GM19455 (cell line): ENCODE results near the gene DBNDD2.

Source experiments
- ATAC-seq: cut with Tn5 transposase; IDR thresholded peaks from one replicate; pipeline ENCODE4 v1.9.1; 2021; ENCODE audit not compliant: unreplicated experiment

Gene DBNDD2

DNA sequence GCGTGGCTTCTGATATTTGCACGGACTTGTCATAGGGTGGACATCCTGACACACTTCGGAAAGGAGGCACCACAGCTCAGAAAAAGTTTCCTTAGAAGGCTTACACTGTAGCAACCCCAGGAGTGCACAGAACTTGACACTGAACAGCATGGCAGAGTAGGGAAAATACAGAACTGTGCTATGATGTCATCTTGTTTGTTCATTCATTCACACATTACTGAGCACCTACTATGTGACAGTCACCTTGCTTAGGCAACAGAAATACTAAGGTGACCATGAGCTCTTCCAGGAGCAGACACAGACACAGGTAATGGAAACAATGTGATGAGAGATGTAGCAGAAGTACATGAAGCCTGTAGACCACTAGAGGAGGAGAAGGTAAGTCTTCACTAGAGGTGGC, 5.4 kb downstream of the DBNDD2 start:
- no peak for ATAC-seq

DNA sequence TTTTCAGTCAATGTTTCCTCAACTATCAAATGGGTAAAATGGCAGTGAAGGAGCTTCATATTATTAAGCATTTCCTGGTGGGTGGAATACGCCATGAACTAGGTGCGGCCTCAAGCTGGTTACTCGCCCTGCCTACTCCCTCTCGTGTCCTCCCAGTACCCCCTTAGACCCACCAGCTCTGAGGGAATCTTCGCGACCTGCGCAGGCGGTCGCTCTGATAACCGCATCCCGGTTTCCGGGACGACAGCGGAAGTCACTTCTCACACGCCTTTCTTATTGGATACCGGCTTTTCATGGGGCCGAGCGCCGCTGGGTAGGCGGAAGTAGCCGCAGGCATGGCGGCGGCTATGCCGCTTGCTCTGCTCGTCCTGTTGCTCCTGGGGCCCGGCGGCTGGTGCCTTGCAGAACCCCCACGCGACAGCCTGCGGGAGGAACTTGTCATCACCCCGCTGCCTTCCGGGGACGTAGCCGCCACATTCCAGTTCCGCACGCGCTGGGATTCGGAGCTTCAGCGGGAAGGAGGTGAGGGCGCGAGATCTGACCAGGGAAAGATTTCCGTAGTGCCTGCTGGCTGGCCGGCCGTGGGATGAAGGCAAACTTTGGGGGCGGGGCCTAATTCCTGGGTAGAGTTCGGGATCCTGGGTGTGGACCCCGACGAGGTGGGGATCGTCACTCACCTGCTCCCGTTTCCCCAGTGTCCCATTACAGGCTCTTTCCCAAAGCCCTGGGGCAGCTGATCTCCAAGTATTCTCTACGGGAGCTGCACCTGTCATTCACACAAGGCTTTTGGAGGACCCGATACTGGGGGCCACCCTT, 7.9 kb downstream of the DBNDD2 start, which contains the start of gene PIGT:
Gene PIGT, plus strand, starts transcription at position 320 of the 816 bp plus-strand sequence. Its CDS starts 16 bp downstream, at position 336.
- peak; percentile 93 for ATAC-seq

DNA sequence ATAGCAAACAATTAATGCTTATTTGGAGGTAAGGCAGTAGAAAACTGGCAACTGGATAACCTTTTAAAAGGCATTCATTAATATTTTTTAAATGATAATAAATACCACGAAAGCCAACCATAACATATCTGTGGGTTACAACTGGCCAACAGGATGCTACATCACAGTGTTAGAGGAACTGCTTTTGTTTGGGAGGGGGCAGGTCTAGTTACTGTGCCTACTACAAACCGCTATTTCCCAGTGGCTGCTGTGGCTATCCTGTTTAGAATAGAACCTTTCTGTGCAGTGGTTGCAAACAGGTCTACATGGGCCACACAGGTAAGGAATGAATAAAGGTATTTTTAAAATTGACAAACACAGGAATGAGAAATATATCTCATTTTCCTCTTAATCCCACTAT, 8.8 kb downstream of the DBNDD2 start:
- no peak for ATAC-seq

DNA sequence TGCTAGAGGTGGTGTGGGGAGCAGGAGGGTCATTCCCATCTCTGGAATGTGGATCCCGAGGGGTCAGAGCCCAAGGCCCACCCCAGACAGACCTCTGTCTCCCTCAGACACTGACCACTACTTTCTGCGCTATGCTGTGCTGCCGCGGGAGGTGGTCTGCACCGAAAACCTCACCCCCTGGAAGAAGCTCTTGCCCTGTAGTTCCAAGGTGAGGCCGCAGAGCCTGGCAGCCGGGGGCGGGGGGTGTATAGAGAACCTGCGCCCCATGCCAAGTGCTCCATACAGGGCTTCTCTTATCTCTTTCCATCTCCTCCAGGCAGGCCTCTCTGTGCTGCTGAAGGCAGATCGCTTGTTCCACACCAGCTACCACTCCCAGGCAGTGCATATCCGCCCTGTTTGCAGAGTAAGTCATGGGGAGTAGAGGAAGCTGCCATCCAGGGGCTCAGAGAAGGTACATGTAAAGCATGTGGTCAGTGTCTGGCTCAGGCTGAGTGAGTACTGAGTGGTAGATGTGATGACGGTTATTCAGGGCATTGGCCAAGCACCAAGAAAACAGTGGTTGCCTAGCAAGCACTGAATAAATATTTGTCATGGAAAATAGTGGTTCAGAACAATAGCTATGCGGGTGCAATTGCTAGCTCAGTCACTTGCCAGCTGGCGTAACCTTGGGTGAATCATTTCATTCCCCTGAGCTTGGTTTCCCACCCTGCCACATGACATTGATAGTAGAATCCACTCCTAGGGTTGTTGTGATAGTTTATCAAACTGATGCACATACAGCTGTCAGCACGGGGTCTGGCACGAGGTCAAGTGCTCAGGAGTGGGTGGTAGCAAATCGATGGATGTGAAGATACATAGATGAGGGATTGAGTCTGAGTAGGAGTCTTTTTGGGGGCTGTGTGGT, 11.4 kb downstream of the DBNDD2 start:
- ATAC-seq: peak; percentile 51

DNA sequence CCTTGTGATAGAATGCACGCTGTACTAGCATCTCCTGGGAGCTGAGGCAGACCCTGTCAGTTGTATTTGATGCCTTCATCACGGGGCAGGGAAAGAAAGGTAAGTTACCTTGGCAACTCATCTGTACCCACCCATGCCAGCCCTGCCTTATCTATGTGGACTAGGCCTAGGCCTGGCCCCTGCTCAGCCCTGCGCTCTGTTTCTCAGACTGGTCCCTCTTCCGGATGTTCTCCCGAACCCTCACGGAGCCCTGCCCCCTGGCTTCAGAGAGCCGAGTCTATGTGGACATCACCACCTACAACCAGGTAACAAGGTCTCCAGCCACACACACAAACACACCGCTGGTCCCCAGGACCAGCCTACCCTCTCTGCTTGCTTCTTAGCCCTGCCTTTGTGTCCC, 12.0 kb downstream of the DBNDD2 start:
- ATAC-seq: no peak

DNA sequence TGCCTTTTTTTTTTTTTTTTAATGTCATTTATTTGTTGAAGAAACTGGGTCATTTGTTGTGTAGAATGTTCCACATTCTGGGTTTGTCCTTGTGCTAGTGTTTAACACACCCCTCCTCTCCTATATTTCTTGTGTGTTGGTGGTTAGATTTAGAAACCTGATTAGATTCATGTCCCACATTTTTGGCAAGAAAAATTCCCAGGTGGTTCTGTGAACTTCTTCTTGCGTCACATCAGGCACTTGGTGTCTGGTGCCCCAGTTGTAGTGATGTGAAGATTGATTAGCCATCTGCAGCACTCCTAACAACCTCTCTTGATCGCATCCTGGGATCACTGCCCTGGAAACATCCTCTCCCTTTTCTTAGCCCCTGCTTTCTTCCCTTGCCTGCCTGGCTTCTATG, 15.6 kb downstream of the DBNDD2 start:
- no peak for ATAC-seq

DNA sequence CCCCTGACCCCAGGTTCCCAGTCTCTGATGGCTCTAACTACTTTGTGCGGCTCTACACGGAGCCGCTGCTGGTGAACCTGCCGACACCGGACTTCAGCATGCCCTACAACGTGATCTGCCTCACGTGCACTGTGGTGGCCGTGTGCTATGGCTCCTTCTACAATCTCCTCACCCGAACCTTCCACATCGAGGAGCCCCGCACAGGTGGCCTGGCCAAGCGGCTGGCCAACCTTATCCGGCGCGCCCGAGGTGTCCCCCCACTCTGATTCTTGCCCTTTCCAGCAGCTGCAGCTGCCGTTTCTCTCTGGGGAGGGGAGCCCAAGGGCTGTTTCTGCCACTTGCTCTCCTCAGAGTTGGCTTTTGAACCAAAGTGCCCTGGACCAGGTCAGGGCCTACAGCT, 17.5 kb downstream of the DBNDD2 start:
- ATAC-seq: no peak

DNA sequence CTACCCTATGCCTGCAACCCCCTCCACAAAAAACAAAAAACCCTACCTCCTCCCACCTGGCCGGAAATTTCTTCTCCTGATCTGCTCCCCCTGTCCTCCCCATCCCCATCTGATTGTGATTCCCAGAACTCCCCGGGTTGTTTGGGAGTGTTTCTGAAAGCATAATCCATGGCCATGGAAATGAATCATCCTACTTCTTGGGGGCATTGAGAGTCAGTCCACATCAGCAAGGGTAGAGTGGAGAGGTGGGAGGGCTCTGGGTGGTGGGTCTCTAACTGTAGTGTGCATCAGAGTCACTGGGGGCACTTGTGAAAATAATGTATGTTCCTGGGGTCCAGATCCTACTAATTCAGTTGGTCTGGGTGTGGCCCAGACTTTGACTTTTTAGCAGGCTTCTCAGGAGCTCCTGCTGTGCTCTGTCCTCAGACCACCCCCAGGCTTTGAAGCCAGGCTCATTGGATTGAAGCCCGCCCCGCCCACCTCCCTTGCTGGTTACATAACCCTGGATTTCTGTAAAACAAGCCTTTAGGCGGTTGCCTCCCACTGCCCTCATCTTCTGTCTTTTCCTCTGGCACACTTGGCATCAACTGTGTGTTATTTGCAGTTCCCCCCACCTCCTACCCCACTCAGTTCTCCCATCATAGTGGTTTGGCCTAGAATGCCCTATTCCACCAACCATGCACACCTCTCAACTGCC, 18.4 kb downstream of the DBNDD2 start:
- no peak for ATAC-seq

DNA sequence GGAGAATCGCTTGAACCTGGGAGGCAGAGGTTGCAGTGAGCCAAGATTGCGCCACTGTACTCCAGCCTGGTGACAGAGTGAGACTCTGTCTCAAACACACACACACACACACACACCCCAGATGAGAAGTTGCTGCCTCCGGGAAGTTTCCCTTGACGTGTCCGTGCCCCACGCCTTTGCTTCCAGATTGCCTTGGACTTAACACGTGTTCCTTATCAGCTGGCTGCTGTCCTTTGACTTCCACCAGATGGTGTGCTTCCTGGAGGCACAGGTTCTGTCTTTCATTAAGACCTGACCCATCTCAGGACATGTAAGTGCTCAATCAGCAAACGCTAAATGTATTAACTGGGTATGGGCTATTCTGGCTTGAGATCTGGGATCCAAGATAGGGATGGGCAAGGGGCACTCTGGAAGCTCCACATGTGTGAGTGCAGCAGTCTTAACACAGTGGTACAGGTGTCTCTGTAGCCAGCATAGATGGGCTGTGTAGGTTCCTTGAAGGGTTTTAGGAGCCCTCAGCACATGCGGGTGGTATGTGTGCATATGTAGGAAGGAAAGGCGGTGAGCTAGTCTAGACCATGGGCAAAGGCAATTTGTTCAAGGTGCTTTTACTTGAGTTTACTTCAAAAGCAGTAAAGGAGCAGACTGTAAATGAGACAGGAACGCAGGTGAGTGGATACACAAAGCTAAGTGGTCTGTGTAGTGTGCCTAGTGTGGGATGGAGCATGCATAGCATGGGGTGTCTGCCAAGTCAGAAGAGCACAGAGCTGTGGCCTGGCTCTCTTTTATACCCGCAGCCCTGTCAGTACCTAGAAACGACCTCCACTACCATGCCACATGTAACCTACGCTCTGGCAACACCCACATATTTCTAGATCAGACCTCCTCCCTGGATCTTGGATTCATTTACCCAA, 19.4 kb downstream of the DBNDD2 start:
- no peak for ATAC-seq

DNA sequence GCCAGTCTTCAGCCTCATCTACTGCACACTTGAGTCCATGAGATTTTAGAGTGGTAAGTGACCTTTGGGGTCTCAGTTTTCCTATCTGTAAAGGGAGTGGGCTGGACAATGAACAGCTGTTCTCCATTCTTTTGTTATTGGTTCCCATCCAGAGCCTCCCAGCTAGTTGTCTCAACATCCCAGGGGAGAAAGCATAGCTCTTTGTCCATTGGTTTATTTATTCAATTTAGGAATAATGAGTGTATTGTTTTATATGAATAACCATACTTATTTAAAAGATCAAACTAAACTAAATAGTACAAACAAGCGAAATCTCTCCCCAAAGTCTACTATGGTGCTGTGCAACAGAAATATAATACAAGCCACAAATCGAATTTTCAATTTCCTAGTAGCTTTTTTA, 21.5 kb downstream of the DBNDD2 start:
- no peak for ATAC-seq

DNA sequence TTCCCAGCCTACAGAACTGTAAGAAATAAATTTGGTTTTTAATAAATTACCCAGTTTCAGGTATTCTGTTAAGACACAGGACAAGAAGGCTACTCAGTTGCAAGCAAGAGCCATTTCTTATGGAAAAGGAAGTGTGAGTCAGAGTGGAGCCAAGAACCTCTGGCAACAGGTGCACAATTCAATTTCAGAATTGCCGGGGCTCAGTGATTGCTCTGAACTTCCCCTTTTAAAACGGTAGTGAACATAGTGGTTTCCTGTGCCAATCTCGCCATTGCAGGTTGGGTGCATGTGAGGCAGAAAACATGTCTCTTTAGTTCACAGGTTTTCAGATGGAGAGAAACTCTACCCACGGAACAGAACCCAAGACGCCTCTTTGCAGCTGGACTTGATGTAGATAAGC, 24.2 kb downstream of the DBNDD2 start:
- ATAC-seq: peak; percentile 67

DNA sequence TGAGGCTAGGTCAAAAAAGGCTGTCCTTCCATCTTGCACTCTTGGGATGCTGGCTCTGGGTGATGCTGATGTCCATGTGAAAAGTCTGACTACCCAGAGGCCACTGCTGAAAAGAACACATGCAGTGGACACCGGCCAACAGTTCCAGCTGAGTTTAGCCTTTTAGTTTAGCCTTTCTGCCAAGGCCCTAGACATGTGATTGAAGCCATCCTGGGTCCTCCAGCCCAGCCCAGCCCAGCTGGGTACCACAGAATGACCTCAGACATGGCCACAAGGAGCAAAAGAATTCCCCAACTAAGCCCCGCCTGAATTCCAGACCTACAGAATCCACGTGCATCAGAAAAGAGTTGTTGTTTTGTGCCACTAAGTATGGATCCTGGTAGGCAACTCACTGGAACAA, 25.2 kb downstream of the DBNDD2 start:
- no peak for ATAC-seq

DNA sequence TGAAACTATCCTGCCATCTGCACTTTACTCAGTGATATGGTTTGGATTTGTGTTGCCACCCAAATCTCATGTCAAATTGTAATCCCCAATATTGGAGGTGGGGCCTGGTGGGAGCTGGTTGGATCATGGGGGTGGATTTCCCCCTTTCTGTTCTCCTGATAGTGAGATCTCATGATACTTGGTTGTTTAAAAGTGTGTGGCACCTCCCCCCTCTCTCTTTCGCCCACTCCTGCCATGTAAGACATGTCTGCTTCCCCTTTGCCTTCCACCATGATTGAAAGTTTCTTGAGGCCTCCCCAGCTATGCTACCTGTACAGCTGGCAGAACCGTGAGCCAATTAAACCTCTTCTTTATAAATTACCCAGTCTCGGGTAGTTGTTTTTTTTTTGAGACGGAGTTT, 25.9 kb downstream of the DBNDD2 start:
- ATAC-seq: no peak

DNA sequence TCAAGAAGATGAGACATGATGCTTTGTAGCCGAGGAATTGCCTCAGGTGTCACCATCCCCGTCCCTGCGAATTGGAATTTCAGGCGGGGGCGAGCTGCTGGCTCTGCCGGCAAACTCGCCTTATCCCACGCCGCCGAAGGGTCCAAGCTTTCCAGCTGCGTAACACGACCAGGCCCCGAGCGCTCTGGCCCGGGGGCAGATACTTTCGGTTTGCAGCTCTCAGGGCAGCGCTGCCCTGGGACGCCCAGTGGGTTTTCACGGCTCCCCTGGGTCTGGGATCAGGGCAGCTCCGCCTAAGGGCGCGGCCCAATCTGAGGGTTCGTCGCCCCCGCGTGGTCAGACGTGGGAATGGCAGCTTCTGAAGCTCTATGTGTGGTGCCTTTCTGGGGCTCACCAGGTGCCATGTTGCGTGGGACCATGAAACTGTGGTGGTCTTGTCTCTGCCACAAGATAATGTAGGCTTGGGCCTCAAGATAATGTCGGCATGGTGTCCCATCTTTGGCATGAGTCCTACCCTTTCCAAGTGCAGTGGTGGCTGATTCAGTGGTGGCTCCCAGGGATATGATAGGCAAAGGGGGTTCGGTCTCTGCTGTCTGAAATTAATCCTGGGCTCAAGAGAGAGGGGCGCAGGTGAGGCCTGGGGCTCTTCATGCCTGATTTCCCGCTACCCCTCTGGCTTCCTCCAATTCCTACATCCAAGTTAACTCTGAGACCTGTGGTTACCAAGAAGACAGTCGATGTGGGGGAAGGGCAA, 28.8 kb downstream of the DBNDD2 start:
- peak; percentile 65 for ATAC-seq

DNA sequence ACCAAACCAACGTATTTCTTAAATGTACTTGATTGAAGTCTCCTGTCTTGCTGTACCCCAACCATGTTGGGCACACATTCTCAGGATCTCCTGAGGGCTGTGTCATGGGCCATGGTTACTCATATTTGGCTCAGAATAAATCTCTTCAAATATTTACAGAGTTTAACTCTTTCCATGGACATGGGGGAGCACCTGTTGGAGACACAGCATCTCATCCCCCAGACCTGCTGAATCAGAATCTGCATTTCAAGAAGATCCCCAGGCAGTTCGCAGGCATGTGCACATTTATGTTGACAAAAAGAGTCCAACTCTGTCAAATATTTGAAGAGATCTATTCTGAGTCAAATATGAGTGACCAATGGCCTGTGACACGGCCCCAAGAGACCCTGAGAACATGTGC, 32.3 kb downstream of the DBNDD2 start:
- ATAC-seq: no peak

DNA sequence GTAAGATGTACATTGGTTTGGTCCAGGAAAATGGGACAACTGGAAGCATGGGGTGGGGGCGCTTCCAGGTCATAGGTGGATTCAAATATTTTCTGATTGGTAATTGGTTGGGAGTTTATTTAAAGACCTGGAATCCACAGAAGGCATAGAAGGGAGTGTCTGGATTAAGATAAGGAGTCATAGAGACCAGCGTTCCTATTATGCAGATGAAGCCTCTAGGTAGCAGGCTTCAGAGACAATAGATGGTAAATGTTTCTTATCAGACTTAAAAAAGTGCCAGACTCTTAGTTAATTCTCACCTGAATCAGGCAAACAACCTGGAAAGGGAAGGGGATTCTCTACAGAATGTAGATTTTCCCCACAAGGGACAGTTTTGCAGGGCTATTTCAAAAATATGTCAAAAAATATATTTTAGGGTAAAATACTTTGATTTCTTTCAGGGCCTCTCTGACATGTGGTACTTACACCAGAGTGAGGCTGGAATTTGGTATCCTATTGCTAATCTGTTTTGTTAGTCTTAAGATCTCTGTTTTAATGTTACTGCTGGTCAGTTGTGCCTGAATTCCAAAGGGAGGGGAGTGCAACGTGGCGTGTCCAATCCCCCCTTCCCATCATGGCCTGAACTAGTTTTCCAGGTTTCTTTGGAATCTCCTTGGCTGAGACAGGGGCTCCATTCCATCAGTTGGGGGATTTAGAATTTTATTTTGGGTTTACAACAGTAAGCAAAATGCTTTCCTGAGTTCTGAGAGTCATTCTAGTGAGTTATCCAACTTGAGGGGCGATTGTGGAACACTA, 33.0 kb downstream of the DBNDD2 start:
- no peak for ATAC-seq

DNA sequence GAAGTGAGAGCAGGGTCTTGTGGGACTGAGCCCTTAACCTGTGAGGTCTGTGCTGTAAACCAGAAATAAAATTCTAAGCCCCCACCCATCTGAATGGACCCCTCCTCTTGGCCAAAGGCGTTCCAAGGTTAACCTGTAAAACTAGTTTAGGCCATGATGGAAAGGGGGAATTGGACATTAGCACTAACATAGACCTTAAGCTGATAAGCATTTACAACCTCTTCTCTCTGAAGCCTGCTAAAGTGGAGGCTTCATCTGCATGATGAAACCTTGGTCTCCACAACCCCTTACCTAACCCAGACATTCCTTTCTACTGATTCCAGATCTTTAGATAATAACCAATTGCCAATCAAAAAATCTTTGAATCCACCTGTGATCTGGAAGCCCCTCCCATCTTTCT, 33.7 kb downstream of the DBNDD2 start:
- ATAC-seq: no peak

DNA sequence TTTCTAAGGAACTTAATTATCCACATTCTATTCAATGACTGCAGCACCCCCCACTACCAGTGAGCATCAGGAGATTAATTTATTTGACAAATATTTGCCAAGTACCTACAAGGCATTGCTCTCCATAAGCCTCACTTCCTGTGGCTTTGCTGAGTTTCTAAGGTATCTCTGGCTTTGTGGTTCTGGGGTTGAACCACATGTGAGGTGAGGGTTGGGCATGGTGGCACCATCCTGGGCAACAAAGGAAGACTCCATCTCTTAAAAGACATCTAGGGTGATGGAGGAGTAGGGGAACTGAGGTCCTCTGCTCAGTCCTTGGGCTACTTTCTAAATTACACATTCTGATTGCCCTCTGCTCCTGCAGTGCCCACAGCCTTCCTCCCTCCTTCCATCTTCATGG, 36.0 kb downstream of the DBNDD2 start:
- ATAC-seq: no peak
